Measurements from ENCODE around the gene SASH1.
"Not testable (repeated sequence)": the region's sequence is repeated elsewhere in the genome, so short reads cannot be mapped to it uniquely, and the experiment has no call there.

SASH1 gene

DNA sequence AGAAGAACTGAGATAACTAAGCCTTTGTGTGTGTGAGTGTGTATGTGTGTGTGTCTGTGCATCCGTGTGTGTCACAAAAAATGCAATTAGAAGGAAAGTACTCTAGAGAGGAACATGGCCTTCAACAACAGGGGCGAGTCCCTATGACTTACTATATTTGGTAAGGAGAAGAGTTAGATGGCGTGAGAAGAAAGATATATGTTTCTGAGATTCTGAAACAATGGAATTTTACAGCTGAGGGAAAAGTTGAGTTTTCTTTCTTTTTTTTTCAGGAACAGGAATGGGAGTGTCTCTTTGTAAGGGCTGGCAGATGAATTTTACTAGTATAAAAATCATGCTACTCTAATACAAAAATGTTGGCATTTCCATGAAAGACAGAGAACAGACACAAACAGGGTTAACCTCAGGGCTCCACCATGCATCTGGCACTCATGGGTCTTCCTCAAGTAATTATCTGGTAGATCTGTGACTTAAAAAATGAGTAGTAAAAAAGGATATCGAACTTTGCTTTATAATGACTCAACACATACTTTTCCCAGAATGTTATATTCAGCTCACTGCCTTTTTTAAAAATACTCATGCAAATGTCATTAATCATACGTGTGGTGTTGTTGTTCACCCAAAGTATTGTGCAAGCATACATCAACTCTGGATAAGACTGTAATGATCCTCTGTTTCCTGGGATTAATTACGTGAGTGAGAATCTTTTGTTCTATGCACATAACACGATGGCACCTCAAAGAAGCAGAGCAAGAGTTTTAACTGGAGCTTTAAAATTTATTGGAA, 12.8 kb upstream of the SASH1 start:
- no peak for DNase-seq

DNA sequence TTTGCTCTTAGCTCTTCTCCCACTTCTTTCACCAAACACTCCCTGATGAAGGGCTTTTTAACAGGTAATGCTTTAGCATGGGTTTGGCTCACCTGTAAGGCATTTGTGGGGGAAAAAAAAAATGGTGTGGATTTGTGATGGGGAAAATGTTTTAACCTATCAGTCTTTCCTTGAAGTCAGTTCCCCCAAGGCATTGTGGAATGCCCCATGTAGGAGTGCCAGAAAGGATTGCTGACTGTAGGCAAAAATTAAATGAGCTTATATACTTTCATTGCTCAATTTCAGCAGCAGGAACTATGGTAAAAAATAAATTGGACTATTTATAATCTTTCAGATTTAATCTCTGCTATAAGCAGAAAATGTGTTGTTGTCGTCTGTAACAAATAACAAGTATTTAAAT, 10.6 kb upstream of the SASH1 start:
- DNase-seq: no peak

DNA sequence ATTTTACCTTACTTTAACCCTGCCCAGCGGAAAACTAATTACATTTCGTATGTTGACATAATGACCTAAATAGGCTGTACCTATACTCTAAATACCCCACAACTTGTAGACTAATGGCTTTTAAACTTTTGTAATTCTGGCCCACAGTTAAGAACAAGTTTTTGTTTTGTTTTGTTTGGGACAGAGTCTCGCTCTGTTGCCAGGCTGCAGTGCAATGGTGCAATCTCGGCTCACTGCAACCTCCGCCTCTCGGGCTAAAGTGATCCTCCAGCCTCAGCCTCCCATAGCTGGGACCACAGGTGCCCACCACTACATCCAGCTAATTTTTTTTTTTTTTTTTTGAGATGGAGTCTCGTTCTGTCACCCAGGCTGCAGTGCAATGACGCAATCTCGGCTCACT, 5.7 kb upstream of the SASH1 start:
- DNase-seq: no peak

DNA sequence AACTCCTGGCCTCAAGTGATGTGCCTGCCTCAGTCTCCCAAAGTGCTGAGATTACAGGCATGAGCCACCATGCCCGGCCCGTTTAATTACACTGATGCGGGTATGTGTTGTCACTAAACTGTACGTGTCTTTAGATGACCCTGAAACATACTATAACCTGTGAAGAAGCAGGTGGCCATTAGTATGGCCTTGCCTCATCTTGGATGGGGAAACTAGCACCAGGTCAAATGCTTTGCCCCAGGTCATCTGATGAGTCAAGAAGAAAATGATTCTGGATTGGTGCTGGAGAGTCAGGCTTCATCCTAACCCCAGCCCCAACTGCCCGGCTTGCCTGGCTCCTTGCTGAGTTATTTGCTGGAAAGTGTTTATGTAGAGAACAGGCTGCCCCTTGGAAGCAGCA, 2.9 kb upstream of the SASH1 start:
- DNase-seq: no peak

DNA sequence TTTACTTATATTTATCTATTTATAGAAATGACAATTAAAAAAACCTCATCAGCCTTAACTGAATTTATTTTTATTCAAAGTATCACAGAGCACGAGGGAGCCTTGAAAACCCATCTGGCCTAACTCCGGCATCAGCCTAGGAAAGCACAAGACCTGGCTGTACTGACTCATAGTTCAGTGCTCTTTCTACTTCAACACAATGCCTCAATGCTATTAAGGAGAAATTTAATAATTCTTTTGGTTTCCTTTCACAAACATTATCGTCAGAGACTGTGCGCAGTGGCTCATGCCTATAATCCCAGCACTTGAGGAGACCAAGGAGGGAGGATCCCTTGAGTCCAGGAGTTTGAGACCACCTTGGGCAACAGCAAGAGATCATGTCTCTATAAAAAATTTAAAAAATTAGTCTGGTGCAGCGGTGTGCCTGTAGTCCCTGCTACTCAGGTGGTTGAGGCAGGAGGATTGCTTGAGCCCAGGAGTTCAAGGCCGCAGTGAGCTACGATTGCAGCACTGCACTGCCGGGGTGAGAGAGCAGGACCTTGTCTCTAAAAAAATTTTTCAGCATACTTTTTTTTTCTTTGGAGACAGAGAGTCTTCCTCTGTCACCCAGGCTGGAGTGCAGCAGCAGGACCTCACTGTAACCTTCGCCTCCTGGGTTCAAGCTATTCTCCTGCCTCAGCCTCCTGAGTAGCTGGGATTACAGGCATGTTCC, 1.9 kb upstream of the SASH1 start:
- DNase-seq: no peak

DNA sequence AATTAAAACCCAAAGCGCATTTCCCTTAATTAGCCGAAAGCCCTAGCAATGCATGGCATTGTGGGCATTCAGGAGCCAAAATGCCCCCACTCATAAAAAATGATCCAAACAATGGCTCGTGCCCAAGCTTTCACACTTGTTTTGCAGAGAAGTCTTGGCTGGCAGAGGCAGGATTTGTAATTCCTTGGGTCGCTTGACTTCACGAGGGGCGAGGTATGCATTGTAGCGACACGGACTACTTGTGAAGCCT, 613 bp upstream of the SASH1 start:
- no peak for DNase-seq

DNA sequence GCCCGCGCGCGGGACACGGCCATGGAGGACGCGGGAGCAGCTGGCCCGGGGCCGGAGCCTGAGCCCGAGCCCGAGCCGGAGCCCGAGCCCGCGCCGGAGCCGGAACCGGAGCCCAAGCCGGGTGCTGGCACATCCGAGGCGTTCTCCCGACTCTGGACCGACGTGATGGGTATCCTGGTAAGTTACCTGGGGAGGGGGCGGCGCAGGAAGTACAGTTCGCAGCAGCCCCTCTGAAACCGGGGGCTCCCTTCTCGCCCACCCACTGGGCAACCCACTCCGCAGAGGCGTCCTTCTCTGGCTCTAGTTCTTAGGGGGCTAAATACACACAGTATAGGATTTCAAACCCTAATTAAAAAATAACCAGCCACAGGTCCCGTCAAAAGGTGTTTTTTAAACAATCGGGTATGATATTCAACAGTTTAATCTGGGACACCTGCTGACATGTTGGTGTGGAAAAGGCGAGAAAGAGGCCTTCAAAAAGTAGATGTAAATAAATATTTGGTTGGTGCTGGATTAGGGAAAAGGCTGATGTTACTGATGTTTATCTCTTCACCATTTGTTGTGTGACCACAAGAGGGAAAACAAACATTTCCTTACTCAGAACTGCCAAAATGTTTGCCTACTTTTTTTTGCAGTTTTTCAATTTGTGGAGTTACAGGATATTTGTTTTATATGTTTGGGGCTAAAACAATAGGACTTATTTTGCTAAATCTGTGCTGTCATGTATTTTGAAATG, 577 bp downstream of the SASH1 start:
- no peak for DNase-seq

DNA sequence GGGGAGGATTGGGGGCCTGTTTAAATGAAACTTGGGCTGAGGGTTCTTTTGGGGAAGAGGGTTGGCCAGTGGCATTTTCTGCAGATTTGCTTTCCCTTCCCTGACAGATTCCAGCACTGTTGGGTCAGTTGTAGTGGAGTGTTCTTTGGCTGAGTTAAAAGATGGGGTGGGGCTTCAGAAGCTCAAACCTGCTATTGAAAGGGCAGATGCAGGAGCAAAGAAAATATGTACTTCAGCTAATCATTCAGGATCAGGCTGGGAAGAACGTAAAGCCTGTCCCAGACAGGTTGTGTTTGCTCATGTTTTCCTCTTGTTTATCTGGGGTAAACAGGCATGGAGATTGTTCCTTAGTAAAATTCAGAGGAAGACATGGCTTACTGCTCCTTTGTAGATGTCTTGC, 2.5 kb downstream of the SASH1 start:
- DNase-seq: no peak

DNA sequence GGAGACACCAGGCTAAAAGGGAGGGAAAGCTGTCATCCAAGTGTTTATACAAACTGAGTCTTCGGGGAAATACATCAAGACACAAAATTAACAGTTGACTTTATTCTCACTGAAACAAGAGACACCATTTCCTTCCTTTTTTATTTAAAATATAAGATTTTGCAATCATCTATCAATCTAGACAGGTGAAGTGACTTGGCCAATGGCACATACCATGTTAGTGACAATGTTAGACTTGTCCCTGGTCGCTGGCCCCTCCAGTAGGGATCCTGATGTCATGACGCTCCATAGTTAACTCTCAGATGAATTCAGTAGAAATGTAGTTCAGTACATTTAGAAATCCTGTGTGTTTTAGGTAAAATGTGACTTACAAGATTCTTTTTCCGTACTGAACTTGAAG, 2.9 kb downstream of the SASH1 start:
- no peak for DNase-seq

DNA sequence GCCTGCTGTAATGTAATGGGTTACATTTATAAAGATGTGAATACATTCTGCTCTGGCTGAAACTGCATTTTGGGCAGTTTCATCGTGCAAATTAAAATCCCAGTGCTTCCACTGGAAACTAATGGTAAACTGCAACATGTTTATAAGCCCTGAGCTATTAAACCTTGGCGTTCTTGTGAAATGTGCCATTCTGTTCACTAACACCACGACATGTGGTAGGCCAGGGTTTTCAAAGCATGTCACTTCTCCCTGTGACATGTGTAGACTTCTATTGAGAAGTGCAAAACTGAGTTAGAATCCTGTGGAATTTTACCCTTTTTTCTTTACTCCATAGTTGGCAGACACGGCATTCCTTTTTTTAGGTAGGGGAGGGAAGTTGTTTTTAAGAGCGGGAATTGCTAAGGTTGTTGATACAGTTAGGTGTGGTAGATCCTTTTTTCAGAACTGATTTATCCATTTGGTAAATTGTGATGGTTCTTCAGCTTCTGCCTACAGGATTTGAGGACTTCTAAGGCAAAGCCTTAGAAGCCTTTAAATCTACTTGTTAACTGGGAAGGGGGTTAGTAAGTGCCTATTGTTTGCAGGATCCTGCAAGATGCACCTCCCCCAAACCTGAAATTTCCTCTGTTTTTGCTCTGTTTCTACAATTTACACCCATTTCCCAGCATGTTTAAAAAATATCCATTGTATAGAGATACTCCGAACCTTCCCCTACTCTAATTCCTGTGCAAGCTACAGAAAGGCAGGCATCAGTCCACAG, 4.2 kb downstream of the SASH1 start:
- no peak for DNase-seq

DNA sequence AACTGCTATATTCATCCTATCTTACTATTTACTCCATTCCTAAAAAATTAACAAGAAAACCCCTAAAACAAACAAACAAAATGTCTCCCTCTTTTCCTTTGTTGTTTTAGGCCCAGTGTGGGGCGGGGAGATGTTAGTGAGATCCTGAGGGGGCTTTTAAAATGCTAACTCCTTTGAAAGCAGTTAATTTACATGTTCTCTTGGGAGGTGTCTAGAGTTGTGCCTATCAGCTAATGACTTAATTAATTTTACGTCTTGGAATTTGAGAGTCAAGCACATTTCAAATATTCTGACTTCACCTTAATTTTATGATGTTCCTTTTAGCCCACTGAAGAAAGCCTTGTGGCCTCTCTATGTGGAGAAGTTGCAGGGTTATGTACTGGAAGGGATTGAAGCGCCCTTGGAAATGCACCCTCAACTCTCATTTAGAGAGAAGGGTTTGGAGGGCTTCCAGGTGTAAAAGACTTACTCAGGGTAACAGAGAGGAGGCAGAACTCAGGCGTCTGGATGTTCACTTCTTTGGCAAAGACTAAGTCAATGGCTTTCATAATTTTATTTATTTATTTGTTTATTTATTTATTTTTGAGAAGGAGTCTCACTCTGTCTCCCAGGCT, 4.9 kb downstream of the SASH1 start:
- no peak for DNase-seq

DNA sequence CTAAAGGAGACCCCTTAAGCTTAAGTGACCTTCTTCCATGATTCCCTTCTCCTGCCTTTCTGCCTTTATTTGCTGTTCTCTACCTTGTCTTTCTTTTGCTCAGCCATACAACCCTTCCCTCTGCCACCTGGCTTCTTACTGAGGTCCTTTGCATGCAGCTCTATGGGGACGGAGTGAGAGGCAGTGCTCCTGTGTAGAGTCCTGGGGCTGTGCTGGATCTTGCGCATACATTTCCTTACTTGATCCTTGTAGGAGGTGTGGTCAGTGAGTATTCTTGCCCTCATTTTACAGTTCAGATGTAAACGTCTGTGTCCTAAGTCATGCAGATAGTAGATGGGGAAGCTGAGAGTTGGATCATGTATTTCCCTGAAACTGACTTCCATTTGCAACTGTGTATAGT, 5.7 kb downstream of the SASH1 start:
- DNase-seq: no peak

DNA sequence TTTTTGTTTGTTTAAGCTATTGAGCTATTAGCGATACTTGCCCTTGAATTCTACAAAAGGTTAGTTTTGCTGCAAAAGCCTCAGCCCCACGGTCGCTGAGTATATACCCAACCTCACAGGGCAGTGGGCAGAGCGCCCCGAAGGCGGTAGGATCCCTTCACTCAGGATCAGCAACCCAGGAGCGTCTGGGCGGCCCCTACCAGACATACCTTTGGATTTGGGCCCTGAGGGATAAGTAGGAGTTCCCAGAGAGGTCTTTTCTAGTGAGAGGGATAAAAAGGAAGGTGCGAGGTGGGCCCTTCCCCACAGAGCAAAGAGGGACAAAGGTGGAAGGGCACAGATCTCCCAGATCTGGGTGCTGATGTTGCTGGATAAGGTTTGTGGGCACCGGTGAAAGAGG, 6.1 kb downstream of the SASH1 start:
- DNase-seq: no peak

DNA sequence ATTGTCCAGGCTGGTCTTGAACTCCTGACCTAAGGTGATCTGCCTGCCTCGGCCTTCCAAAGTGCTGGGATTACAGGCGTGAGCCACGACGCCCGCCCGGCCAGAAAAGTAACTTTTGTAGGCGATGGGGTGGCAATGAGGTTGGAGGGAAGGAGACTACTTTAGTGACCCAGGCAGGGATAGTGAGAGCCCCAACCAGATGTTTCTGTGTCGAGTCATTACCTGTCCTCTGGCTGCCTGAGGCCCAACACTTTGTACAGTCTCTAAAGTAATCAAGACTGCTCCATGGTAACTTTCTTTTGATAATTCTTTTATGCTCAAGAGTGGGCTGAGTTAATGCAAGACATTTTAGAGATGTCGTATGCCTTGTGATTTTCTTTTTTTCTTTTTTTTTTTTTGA, 6.8 kb downstream of the SASH1 start:
- no peak for DNase-seq

DNA sequence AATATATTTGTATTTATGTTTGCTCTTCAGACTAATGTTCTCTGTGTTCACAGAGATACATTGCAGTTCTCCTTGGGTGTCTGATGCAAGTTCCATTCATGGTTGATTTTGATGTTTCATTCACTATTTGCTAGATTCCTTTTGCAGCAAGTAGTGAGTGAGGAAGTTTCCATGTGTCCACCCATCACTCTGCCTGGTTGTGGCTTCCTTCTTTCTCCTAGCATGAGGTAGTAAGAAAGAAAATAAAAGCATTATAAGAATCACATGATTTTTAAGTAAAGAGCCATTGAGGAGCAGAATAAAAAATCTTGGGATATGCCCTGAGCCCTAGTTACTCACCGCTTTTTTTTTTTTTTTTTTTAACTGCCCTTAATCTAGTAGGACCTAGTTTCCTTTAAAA, 8.7 kb downstream of the SASH1 start:
- DNase-seq: no peak

DNA sequence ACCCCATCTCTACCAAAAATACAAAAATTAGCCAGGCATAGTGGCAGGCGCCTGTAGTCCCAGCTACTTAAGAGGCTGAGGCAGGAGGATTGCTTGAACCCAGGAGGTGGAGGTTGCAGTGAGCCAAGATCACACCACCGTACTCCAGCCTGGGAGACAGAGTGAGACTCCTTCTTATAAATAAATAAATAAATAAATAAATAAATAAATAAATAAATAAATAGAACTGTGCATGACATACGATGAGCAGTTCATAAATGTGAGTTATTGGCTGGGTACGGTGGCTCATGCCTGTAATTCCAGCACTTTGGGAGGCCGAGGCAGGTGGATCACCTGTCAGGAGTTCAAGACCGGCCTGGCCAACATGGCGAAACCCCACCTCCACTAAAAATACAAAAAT, 9.8 kb downstream of the SASH1 start:
- DNase-seq: not testable (repeated sequence)

DNA sequence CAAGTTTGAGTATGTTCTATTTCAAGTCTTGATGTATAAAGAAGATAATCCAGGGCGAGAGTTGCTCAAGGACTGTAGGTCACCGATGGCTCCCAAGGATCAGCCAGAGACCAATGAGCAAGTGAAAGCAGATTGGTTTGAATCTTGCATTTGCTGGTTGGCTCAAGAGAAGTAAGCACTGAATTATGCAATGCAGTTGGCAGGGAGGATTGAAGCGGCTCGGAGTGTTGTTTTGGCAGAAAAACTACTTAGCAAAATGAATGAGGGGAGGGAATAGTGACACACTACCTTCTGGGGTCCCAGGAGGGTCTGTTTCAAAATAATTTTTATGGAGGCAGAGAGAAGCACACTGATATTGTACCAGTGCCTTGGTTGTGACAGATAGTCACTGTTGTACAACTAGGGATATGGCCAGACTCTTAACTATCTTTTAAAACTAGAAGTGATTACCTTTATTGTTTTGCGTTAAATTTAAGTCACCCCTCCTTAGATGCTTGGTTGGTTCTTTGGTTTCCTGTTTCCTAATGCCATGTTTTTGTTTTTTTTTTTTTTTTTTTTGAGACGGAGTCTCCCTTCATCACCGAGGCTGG, 15.7 kb downstream of the SASH1 start:
- no peak for DNase-seq

DNA sequence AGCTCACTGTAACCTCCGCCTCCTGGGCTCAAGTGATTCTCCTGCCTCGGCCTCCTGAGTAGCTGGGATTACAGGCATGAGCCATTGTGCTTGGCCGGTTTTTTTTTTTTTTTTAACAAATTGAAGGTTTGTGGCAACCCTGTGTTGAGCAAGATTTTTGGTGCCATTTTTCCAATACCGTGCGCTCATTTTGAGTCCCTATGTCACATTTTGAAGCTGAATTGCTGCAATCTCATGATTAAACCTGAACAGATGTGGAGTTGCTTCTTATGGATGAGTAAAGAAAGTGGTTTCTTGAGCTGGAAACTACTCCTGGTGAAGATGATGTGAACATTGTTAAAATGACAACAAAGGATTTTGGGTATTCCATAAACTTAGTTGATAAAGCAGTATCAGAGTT, 16.6 kb downstream of the SASH1 start:
- DNase-seq: no peak

DNA sequence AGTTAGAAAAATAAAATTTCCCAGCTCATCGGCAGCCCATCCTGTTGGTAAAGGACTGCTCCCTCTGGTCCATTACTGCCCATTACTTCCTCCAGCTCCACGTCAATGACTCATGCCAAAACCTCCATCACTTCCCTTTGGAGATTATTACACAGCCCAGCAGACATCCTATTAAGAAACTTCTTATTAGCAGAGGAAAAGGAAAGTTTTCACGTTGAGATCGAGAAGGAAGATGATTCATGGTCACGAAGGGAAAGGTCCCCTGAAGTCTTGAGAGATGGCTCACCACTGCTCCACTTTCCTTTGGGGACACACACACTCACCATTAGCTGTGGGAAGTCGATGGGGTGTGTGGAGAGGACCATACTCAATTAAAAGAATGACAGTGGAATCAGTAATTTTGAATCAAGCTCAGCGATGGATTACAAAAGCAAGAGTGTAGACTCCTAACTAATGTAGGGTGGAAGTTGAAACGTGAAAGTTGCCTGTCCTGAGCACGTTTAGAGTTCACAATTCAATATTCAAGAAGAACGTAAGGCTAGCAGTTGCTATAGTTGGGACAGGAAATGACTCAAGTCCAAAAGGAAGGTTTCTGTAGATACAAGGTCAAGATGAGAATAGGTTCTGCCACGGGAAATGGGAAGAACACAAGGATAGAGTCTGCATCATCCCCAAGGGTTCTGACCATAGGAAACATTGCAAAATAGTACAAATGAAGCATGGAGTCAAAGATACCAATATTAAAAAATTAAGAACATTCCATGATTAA, 21.6 kb downstream of the SASH1 start:
- DNase-seq: no peak

DNA sequence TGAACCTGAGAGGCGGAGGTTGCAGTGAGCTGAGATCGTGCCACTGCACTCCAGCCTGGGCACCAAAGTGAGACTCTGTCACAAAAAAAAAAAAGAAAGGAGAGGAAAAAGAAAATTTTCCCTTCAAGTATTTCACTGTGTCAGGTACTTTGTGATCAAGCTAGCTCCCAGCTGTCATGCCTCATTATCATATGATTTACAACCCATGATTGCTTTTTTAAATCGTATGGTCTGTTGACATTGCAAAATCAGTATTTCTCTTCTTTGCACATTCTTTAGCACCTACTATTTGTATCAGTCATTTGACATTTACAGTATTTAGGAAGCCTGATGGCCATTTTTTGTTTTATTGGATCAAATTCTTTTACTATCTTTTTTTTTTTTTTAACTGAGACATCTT, 22.4 kb downstream of the SASH1 start:
- no peak for DNase-seq

DNA sequence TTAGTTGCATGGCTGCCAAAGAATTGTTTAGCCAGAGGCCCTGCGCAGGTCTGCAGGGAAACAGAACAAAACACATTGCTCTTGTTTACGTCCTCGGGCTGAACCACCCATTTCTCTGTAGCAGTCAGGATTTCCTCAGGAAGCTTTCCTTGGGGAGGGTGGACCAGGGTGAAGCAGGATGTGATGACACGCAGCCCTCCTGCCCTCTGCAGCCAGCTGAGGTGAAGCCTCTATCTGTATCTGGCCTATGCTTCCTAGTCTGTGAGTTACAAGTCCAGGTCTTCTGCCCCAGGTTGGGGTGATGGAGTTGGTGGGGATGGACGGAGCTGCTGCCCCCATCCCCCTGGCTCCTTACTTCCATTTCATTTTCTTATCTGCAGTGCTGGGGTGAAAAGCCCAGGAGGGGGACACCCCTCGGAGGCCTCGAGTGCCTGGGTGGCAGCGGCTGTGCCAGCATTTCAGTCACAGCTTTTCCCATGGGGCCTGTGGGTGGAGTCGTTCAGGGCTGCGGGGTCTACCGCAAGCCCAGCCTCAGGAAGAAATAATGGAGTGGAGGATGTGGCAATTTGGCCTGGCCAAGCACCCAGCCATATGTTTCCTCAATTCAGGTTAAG, 24.9 kb downstream of the SASH1 start:
- no peak for DNase-seq

DNA sequence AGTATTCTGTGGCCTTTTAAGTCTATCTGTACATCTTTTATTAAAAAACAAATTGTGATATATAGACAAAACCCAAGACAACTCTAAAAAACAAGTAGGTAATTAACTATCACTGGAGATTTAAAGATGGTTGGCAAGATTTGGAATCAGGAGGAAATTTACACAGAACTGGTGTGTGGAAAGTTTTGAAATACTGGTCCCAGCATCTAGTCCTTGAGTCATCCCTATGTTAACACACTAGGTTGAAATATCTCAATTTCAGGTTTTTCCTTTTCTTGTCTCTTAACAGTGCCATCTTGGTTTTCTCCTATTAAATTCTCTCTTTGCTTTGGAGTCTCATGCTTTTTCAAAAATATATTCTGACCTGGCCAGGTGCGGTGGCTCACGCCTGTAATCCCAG, 27.5 kb downstream of the SASH1 start:
- DNase-seq: no peak
